Umbilical cord (tissue), 2 donors: ENCODE results near the gene IGSF8. TPM values are rescaled to one million over a fixed set of nuclear protein-coding genes. Genes with fewer than 3 reads are reported as not detected.

ENCODE experiments used
- DNase-seq: peaks from one replicate; pipeline ENCODE4 v3.0.0-alpha.2; 2015; ENCODE audit warnings: low spot score
- total RNA-seq: library from RNA; depleted of rRNA; stranded (reverse); fragments of >200 nt; gene quantifications from one replicate; pipeline ENCODE4 v1.2.3, GENCODE V29; 2014; ENCODE audit warnings: low replicate concordance; ENCODE audit not compliant: insufficient read depth

IGSF8 gene
- total RNA-seq, 1 donor from 2014 or later, result 8.2 TPM

DNA sequence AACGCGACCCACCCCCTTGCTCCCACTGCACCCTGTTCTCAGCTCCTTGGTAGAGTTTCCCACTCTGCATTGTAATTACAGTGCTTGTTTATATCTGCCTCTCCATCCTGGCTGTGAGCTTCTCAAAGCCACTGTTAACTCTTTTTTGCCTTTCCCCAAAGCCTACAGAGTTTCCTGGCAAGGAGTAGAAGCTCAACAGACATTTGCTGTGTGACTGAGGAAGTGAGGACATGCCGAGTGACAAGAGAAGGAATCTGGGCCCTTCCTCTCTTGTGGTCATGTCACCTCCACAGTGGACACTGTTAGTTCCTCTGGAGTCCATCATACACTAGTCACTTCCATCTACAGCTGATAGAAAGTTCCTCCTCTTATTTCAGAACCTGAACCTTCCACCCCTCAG is 6.1 kb upstream of the IGSF8 start:
- no peak for DNase-seq

DNA sequence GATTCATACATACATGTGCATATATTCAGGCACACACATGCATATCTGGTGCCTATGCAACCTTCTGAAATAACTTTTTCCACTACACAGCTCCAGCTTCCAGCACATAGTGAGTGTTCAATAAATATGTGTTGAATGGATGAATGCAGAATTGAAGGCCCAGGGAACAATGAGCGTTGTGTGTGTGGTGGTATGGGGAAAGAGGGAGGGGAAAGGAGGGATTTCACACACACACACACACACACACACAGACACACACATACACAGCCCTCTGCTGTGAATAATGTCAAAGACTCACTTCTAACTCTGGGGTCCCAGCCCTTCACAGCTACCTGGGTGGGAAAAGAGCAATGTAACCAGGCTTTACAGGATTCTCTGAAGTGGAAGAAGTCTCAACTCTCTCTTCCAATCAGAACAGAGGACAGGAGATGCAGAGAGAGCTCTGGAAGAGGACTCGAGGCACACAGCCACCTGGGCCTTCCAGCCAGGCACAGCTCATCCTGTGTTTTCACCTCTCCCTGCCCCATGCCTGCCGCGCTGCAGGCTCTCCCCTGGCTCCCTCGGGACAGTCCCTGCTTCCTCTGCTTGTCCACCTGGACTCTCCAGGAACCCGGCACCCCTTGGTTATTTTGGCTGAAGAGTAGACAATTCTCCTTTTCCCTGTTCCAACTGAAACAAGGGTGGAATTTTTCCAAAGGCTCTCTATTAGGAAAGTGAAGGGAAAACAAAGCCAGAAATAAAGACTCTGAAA is 5.4 kb upstream of the IGSF8 start:
- DNase-seq, result no peak

DNA sequence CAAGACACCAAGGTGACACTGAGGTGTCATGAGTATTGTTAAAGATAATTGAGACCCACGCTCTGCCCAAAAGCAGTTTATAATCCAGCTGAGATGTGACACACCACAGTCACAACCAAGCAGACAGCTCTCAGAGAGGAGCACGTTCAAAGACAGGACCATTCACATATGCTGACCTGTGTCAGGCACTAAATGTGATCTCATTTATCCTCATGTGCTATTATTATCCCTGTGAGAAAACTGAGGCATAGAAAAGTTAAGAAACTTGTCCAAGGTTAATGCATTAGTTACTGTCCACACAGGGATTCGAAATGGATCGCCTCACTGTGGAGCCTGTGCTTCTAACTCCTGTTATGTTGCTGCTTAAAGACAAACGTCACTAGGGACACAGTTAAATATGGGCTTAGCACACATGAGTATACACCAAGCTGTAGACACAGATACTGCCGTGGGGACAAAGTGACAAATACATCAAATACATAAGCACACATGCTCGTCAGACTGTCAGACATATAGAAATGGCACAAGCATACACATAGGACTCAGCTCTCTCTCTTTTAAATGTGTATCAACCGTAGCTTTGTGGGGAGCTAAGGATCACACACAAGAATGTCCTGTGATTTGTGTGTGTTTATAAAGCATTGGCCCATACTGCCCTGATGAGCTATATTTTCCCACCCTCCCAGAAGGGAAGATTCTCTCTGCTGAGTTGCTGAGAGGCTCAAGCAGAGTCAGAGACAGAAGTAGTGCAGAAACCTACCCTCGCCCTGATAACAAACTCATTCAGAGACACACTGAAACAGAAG is 3.5 kb upstream of the IGSF8 start:
- peak; percentile 73 for DNase-seq

DNA sequence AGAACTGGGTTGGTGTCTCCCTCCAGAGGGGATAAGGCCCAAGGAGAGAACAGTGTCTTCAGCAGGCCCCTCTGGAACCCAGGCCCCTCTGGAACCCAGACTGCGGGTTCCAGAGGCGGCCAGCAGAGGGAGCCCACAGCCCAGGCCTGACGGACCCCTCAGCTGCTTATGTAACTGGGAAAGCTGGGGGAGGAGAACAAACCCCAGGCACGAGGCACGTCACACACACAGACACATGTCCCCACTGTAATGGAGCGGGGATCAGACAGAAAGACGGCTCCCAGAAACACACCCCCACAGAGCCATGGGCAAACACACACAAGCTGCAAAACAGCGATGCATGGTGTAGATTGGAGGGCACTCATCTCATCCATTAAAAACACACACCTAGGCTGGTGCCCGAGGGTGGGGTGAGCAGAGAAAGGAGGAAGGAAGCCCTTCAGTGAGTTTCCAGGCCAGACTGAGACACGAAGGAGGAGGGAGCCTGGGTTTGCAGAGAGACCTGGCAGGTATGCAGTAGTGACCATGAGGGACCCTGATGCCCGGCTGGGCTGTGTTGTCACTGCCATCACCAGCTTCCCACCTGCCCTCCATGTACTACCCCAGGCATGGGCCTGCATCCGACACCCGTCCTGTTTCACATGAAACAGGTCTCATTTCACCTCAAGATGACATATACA is 2.8 kb upstream of the IGSF8 start:
- peak; percentile 79 for DNase-seq

DNA sequence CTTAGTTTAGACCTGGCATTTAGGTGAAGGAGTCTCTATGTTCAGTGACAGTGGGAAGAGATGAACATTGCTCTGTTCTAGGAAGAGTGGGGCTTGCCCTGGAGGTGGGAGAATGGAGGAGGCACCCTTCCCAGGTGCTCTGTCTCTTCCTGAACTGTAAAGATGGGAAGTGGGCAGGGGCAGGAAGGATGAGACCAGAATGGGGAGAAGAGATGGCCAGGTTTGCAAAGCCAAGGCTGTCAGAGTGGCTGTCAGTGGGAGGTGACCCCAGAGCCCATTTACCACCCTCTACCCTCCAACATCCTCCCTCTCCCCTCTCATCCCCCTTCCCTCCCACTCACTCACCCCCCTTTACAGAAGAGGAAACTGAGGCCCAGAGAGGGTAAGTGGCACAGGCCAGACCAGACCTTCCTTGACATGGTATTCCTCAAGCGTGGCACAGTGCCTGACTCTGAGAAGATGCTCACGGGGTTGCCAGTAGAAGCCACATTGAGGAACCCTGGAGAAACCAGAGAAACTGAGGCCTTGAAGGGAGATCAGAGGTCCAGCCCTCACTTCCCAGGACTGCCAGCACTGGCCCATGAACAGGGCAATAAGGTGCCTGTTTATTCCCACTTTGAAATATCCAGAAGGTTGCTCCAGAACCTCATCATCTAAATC is 1.4 kb upstream of the IGSF8 start:
- DNase-seq, result no peak

DNA sequence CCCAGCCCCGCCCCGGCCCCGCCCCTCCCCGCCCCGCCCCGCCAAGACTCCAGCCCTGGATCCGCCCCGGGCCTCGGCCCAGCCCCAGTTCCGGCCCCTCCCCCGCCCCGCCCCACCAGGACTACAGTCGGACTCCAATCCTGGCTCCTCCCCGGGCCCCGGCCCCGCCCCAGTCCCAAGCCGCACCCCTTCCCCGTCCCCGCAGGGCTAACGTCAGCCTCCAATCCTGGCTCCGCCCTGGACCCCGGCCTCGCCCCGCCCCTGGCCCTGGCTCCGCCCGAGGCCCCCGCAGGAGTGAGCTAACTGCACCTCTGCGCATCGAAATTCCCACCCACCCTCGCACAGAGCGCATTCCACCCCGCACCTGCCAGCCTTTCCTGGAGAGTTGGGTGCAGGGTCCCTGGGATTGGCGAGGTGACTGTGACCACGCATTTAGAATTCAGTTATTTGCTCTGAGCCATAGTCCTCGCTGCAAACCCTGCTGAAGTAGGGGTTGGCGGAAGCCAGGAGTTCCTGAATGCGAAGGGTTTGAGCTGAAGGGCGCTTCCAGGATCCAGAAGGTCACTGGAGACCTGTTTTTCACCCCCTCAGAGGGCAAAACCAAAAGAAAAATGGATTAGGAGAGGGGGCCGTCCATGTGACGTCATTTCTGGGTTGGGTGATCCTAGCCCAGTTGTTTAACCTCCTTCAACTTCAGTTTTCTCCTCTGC is 588 bp upstream of the IGSF8 start:
- peak; percentile 97 for DNase-seq

DNA sequence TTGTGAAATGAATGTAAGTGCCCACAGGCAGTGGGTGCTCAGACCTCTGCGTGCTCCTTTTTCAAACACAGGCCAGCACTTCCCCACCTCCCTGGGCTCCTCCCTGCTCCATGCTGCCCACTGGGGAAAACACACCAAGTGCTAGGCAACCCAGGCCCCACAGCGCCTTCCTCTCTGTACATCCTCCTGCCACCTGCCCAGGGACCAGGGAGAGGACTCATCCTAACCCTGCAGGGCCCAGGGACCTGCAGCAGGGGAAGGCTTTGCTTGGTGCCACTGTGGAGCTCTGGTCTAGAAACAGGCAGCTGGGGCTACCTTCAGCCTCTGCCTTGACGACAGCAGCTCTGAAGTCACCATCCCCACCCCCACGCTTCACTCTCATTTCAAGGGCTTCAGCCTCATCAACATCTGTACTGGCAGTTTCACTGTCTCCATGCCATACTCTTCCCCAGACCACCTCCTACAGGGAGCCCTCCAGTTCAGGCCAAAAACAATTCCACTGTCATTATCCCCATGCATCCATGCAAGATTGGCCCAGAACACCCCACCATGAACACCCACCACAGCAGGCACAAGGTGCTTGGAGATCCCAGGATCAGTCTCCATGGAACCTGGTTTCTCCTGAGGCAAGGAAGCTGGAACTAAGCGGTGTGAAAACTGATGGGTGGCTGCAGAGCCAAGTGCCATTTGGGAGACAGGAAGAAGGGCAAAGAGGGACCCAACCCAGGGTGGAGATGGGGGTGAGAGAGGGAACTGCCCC is 1.1 kb downstream of the IGSF8 start:
- no peak for DNase-seq

DNA sequence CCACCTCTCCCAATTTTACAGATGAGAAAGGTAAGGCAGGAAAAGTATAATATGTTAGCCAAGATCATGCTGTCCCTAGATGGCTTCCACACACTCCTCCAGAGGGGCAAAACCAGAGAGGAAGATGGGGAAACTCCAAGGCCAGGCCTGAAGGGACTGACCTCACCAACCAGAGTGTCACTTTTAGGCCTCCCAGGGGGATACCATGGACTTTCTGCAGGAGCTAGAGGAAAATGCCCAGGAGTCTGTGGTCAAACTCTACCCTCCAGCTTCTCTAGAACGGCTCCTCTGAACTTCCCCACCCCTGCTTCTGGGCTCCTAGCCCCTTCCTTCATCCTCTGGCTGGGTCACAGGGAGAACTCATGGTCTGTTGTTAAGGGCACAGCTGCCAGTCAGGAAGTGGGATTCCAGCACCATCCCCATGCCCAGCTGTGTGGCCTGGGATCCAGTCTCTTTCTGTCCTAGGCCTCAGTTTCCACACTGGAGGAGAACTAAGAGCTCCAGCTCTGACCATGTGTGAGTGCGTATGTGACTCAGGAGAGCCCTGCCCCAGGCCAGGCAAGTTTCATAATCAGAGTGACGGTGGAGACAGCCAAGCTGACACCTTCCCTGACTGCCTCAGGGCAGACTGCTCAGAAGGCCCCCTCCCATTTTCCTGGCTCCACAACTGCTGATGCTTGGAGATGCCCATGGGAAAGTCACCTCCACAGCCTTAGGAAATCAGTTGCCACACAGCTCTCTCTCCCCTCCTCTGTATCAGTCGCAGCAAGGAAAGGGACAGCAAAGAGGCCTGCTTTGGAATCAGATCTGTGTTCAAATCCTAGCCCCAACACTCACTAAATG is 1.9 kb downstream of the IGSF8 start:
- DNase-seq, result no peak

DNA sequence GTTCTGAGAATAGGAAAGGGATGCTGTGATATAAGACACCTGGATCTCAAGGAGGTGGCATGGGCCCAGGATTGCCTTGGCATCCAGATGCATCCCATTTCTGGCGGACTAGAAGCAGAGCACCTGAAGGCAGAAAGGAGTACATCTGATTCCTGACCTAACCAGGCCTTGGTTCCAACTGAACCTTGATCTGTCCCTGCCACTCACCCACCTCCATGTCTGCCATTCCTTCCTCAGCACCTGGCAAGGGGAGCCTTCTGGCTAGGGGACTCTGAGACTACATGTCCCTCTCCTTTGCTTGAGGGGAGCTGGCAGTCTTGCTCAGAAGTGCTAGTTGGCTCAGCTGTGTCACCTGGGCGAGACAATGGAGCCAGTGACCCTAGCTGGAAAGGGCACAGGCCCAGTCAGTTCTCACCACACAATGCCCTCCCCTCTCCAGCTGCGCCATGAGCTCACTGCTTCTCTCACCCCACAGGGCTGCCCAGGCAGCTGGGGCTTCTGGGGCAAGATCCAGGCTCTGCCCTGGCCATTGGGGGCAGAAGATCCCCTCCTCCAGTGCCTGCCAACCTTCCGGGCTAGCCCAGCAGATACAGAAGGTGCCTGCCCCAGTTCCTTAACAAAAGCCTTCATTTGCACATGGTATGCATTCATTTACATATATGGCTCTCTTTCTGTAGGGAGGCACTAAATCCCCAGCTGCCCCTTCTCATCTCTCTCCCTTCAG is 2.9 kb downstream of the IGSF8 start:
- DNase-seq, result no peak

DNA sequence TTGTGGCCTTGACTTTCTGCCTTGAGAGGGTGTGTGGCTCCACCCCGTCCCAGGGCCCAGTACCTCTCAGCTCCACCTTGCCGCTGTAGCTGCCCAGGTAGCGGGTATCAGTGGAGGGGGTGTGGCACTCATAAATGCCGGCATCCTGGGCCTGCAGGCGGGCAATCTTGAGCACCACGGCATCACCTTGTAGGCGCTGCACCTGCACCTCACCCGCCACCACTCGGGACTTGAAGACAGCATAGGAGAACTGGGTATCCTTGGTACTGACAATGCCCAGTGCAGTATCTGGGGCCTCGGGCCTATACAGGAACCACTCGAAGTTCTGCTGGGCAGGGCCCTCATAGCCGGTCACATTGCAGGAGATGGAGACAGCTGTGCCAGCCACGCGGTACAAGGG is 3.6 kb downstream of the IGSF8 start:
- no peak for DNase-seq

DNA sequence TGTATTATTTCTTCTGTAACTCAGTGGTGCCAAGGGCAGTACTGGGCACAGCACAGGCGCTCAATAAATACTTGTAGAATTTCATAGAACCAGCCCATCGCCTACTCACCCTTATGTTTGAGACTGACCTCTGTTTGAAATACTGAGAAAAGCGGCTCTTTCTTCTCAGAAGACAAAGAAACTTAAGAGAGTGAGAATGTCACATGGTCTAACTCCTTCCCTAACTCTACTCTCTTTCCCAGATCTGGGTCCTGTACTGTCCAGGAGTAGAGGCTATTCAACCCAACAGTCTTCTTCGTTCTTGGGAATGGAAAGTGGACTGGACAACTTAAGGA is 4.2 kb downstream of the IGSF8 start:
- no peak for DNase-seq

DNA sequence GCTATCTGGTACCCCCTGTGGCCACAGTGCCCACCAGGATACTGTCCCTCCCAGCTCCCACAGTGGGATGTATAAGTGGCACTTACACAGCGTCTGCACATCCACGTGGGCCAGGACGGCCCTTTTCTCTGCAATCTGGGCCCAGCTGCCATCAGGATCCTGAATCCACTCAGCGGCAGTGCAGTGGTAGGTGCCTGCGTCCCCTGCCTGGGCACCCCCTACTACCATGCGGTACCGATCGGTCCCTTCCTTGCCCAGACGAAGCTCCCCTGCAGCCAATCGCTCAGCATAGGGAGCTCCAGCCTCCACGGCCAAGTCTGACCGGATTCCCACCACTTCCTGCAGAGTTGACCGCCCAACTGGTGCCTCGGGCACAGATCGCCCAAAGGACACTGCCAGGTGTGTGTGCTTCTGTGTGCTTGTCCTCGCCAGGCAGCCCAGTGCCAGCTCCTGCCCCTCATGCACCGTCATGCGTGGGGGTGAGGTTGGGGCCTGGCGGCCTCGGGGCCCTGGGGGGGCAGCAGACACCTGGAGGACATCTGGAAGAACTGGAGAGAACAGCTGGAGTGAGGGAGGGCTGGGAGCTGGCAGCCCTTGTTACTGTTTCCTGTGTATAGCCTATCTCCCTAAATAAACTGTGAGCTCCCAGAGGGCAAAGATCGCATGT is 4.7 kb downstream of the IGSF8 start:
- no peak for DNase-seq

DNA sequence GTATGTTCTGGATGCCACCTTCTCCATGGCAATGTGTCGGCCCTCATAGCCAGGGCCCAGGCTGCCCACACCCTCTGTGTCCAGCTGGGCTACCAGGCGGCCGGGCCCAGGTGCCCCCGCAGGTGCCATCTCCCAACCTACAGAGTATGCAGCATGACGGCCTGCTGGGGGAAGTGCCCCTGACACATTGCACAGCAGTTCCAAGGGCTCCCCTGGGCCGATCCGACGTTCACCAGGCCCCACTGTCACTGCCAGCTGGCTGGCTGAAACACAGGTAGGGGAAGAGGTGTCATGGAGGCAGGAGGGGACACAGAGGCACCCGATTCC is 5.4 kb downstream of the IGSF8 start:
- no peak for DNase-seq

DNA sequence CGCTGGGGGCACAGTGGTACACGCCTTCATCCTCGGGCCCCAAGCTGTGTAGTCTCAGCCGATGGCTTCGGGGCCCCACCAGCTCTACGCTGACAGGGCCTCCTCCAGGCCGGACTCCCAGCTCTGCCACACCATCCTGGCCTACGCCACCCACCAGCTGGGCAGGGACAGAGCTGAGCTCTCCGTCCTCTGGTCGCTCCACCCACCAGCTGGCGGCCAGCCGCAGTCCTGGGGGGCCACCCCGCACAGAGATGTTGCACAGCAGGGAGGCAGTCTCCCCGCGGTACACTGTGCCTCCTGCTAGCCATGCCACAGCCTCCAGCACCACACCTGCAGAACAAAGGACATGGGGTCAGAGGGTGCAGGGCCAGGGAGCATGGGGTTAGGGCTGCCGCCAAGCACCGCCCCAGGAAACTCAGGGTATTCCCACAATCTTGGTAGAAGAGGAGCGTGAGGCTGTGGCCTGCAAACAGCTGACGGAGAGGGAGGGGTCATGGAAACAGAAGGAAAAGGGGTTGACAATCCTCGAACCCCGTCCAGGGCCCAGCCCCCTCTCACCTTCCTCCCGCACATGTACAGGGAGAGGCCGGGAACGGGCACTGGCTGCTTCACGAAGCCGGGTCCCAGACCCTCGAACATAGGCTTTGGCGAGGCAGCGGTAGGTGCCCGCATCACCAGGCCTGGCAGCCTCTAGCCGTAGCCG is 5.9 kb downstream of the IGSF8 start:
- no peak for DNase-seq

DNA sequence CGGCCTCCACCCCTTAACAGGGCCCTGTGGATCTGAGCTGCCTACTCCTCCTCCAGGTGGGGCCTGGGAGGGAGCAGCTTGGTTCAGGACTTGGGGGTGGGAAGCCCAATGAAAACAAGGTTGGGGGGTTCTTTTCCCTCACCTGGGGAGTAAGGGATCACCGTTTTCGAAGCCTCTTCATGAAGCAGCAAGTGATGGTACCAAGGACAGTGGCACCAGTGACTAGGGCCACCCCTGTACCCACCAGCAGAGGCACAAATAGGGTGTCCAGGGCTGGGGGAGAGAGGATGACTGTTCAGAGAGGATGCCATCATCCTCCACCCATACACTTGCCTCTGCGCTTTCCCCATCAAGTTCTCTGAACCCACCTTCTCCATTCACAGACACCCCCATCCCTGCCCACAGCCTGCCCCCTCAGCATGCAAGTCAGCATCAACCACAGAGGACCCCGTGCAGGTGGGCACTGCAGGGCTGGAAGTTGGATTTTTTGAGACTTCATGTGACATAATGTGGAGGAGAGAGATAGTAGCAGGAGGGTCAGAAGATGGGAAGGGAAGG is 6.7 kb downstream of the IGSF8 start:
- DNase-seq, result no peak

DNA sequence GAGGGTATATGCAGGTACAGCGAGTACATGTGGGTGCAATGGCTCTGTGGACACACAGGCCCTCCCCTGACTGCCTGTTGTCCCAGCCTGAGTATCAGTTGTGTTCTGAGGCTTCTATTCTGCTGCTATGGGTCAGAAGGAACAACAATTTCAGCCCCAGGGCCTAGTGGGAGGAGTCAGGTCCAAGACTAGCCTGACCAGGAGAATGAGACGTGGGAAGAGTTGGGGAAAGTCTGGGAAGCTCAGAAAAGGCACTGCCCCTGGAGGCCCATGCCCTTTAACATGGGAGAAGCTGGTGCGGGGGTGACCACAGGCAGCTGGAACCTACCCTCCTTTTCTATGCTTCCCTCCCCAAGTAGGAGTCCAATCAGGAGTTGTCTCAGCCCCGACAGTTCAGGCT is 7.7 kb downstream of the IGSF8 start:
- no peak for DNase-seq

DNA sequence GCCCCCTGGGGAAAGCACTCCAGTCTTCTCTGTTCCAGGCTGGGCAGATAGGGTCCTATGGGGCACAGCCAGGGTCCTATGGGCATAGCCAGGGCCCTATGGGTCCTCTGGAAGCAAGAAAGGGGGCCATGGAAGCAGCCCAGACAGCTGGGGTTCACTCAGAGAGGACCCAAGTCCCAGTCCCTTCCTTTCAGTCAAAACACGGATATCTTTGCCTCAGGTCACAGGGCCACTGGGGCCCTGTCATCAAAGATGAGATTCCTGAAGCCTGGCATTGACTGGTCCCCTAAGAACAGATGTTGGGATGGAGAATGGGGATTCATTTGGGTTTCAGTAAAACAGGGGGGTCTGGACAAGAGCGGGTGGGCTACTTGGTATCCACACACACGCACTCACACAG is 8.5 kb downstream of the IGSF8 start:
- no peak for DNase-seq

DNA sequence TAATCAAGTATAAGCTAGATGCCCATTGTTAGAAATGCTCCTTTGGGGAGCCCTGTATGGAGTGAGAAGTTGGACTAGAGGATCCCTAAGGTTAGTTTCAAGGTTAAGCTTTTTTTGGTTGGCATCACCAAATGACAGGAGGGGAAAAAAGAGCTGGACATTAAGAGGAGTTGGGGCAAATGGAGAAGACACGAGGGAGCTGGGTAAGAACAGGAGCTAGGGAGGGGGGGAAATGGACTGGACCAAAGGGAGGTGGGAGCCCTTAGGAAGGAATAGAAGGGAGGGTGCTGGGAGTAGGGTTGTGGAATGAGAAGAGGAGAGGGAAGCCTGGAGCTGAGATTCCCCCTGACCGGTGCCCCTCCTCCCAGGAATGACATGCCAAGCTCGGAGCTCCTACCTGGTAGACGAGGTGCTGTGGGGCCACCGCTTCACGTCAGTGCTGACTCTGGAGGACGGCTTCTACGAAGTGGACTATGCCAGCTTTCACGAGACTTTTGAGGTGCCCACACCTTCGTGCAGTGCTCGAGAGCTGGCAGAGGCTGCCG is 11.2 kb downstream of the IGSF8 start:
- DNase-seq, result no peak
